Skeletal muscle tissue (tissue), 4 donors: ENCODE measurements around the gene HCN4. TPM values are rescaled to one million over a fixed set of nuclear protein-coding genes. Genes with fewer than 3 reads are reported as not detected.
"Not testable (repeated sequence)": the region's sequence is repeated elsewhere in the genome, so short reads cannot be mapped to it uniquely, and the experiment has no call there.

Experiments used
- H3K27ac ChIP-seq: one replicate; pipeline ENCODE4 v1.7.0; 2013; ENCODE audit warnings: mild to moderate bottlenecking, low read depth, low read length, inconsistent platforms
- H3K27me3 ChIP-seq, 3 donors: one replicate each; pipeline ENCODE4 v1.7.0; 2013; ENCODE audit warnings: low read length in 3 of 3; ENCODE audit not compliant: control insufficient read depth in 3 of 3, insufficient read depth in 3 of 3
- H3K36me3 ChIP-seq, 3 donors: one replicate each; pipeline ENCODE4 v1.7.0; 2013; ENCODE audit warnings: low read length in 3 of 3; ENCODE audit not compliant: control insufficient read depth in 3 of 3, insufficient read depth in 3 of 3
- H3K4me1 ChIP-seq, 3 donors: one replicate each; pipeline ENCODE4 v1.7.0; 2013; ENCODE audit warnings: low read length in 3 of 3, mild to moderate bottlenecking in 3 of 3; ENCODE audit not compliant: control insufficient read depth in 3 of 3, insufficient read depth in 3 of 3
- H3K4me3 ChIP-seq, 3 donors: one replicate each; pipeline ENCODE4 v1.7.0; 2013; ENCODE audit warnings: low read length in 3 of 3
- H3K9ac ChIP-seq, 3 donors: one replicate each; pipeline ENCODE4 v1.7.0; 2013; ENCODE audit warnings: low read length in 3 of 3, mild to moderate bottlenecking in 3 of 3, moderate library complexity in 2 of 3, low read depth in 1 of 3
- H3K9me3 ChIP-seq, 3 donors: one replicate each; pipeline ENCODE4 v1.7.0; 2013; ENCODE audit warnings: low read length in 3 of 3; ENCODE audit not compliant: control insufficient read depth in 3 of 3
- total RNA-seq: library from RNA; depleted of rRNA; stranded (reverse); fragments of >200 nt; gene quantifications from one replicate; pipeline ENCODE4 v1.2.3, GENCODE V29; 2014
- donor health status: Osteomylitis.

HCN4 gene
- total RNA-seq, 1 donor from 2014 or later: under 0.01 TPM

DNA sequence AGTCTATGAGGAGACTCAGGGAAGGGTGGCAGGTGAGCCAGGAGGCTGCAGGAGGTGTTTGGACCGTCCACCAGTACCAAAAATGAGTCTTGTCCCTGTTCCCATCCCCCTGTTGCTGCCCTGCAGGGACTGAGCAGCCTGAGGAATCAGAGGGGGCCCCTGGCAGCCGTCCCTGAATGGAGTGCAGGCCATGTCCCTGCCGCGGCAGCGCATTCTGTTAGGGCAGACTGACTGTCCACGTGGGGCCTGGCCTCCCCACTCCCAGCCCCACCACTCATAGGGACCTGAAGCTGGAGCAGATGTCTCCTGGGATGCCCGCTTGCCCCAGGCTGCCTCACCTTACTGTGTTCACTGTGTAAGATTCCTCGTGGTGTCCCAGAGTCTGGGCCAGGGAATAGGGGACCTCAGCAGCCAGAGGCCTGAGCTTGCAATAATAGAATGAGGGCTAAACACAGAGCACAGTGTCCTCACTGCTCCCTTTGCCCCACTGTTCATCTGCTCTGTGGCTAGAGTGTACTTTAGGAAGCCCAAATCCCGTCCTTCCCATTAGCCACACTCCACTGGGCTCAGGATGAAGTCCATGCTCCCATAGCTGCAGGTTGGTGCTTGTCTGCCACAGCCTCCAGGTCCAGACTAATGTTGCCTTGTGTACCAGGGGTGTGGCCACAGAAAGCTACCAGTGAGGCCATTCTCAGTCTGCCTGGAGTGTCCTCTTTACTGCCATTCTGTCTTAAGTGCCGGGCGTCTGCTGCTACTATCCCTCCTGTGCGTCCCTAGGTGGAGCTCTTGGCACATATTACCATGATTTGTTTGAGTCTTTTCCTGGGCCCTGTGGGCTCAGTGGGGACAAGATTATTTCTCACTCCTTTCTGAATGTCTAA lies 63.2 kb downstream of the HCN4 start:
- Histone ChIP-seq H3K4me1 (no peaks in the 10 kb centered on the region), H3K9me3 (no peaks in the 10 kb centered on the region), H3K27ac (no peak overlapping the region), H3K27me3 (no peaks in the 10 kb centered on the region), H3K36me3 (peaks cover 33 to 41% (median 35%) of the 10 kb centered on the region in 3 donors), H3K9ac (no peak overlapping the region), H3K4me3 (no peak overlapping the region)

DNA sequence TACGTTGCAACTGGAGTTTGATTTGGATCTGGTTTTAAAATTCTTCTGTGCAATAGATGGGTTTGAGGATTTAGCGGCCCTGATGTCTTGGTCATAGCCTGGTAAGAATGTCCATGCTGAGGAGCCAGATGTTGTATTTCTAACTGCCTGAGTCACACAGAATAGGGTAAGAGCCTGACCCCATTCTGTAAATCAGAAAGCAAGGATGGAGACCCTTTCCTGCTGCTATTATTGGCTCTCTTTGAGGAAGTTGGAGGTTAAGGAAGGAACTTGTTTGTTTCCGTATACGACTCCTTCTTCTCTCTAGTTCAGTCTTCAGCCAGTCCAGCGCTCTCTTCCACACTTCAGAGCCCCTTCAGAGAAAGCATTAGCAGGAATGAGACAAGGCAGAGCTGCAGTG lies 65.1 kb downstream of the HCN4 start:
- Histone ChIP-seq H3K27me3 (no peaks in the 10 kb centered on the region), H3K36me3 (peaks cover 36 to 49% (median 43%) of the 10 kb centered on the region in 3 donors), H3K4me3 (no peak overlapping the region), H3K27ac (no peak overlapping the region), H3K9ac (no peak overlapping the region), H3K9me3 (no peaks in the 10 kb centered on the region), H3K4me1 (no peaks in the 10 kb centered on the region)

DNA sequence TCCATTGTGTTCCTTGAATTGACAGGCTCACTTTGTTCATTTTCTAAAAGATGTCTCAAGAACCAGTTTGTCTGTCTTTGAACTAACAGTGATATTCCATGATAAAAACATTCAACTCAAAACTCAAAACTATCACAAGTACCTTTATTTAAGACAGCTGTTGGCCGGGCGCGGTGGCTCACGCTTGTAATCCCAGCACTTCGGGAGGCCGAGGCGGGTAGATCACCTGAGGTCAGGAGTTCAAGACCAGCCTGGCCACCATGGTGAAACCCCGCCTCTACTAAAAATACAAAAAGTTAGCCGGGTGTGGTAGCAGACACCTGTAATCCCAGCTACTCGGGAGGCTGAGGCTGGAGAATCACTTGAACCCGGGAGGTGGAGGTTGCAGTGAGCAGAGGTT lies 68.5 kb downstream of the HCN4 start:
- H3K4me3 ChIP-seq, H3K9me3 ChIP-seq, H3K9ac ChIP-seq, H3K4me1 ChIP-seq, H3K27me3 ChIP-seq, H3K27ac ChIP-seq: not testable (repeated sequence)
- peaks cover 42 to 68% (median 60%) of the 10 kb centered on the region in 3 donors for H3K36me3 ChIP-seq

DNA sequence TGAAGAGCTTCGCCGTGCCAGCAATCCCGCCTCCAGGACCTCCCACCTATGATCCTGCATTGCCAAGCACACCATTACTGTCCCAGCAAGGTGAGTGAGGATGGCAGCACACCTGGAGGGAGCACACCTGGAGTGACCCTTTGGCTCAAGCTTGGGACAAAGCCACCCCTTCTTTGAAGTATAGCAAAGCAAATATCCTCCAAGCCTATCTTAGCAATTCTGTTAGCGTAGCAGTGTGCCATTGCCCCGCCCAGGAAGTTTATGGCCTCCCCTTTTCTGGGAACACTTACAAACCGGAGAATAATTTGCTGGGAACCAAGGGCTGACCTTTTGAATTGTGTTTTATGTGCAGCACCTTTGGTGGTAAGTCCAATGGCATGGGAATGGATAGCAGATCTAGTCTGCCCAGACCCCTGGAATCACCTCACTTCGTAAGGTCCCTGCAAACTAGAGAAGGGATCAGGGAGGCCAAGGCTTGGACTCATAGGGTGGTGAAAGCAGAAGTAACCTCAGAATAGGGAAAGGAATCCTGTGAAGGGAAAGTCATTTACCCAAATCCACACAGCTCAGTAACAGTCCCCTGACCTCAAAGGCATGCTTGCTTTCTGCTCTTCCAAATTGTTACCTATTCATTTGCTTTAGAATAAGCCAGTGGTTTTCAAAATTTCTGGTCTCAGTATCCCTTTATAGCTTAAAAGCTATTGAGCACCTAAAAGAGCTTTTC lies 70.1 kb downstream of the HCN4 start:
- no peak overlapping the region for H3K27ac ChIP-seq
- no peaks in the 10 kb centered on the region for H3K9me3 ChIP-seq
- H3K4me3 ChIP-seq: no peak overlapping the region
- H3K36me3 ChIP-seq: peaks cover 44 to 64% (median 55%) of the 10 kb centered on the region in 3 donors
- no peak overlapping the region for H3K9ac ChIP-seq
- H3K27me3 ChIP-seq: no peaks in the 10 kb centered on the region
- no peaks in the 10 kb centered on the region for H3K4me1 ChIP-seq

DNA sequence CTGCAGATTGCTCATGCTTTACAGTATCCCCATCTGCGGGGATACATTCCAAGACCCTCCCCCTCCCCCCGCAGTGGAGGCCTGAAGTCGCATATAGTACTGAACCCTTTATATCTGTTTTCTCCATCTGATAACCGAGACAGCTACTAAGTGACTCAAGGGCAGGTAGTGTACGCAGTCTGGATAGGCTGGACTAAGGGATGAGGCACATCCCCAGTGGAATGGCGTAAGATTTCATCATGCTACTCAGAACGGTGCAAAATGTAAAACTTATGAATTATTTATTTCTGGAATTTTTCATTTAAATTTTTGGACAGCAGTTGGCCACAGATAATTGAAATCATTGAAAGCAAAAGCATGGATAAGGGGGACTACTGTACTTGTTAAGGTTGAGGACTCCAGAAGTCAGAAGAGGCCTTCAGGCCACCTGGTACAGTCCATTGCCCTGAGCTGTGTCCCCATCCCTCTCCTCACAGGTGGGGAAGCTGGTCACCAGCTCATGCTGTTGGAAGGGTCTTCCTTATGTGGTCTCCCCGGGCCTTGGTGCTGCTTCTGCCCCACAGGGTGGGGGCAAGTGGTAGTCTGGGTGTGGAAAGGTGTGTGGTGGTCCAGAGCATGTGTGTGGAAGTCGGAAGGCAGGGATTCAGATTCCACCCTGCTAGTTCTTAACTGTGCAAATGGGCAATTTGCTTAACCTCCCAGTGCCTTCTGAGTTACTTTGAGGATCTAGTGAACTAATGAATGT lies 72.0 kb downstream of the HCN4 start:
- peaks cover 36 to 57% (median 48%) of the 10 kb centered on the region in 3 donors for H3K36me3 ChIP-seq
- H3K27ac ChIP-seq: no peak overlapping the region
- H3K4me1 ChIP-seq: no peaks in the 10 kb centered on the region
- H3K4me3 ChIP-seq: no peak overlapping the region
- no peaks in the 10 kb centered on the region for H3K27me3 ChIP-seq
- no peak overlapping the region for H3K9ac ChIP-seq
- H3K9me3 ChIP-seq: no peaks in the 10 kb centered on the region

DNA sequence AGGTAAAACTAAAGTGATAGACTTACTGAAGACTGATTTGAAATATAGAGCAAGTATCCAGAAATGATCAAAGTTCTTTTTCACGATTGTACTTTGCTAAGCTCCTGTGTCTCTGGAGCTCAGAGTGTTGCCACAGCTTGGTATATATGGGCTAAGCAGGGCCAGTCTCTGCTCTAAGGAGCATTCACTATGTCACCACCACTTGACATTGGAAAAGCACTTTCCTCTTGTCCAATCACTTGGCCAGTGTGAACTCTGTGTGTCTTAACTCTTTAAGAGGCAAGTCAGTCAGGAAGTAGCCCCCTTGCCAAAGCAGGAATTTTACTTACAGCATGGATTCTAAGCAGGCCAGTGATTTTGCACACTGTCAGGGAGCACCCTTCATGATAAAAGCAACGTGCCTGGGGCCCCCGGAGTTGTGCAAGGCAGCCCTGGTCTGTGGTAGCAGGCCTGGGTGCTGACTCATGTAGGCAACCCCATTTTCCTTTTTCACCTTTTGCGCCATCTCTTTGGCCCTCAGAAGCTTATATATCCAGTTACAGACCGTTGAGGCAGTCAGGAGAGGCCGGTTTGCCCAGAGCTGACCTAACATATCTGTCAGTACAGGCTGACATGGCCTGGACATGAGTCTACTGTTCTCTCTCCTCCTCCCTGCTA lies 73.0 kb downstream of the HCN4 start:
- Histone ChIP-seq H3K9ac (no peak overlapping the region), H3K9me3 (no peaks in the 10 kb centered on the region), H3K36me3 (peaks cover 28 to 52% (median 45%) of the 10 kb centered on the region in 3 donors), H3K27ac (no peak overlapping the region), H3K27me3 (no peaks in the 10 kb centered on the region), H3K4me1 (no peaks in the 10 kb centered on the region), H3K4me3 (no peak overlapping the region)

DNA sequence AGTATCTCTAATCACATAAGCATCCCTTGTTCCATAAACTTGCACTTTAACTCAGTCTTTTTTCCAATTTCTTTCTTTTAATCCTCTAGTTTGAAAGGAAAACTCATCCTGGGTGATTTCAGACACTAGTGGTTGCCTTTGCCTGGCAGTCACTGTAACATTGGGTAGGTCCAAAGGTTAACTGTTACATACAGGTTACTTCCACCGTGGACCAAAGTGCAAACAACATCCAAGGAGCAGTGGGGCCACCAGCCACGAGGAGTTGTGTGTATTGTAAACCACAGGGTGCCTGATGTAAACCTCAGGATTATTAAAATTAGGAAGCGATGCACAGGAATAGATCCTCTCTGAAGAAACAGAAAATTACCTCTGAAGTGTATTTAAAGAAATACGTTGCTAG lies 75.0 kb downstream of the HCN4 start:
- H3K9ac ChIP-seq: no peak overlapping the region
- no peaks in the 10 kb centered on the region for H3K27me3 ChIP-seq
- peaks cover 32 to 55% (median 52%) of the 10 kb centered on the region in 3 donors for H3K36me3 ChIP-seq
- no peaks in the 10 kb centered on the region for H3K4me1 ChIP-seq
- no peaks in the 10 kb centered on the region for H3K9me3 ChIP-seq
- no peak overlapping the region for H3K4me3 ChIP-seq
- H3K27ac ChIP-seq: no peak overlapping the region

DNA sequence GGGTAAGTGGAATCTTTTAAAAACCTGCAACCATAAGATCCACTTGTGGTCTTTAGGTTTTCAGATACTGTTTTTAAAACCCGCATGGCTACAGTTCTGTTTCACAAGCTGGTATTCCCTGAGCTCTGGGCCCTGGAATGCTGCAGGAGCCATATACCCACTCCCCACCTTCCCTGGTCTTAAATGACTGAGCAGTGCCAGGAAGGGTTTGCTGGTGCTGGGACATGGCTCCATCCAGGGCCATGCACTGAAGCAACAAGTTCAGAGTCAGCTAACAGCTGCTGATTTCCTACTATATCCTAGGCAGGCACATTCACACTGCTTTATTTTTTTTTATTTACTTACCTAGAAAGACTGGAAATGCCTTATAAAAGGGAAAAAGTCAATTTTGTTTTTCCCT lies 77.3 kb downstream of the HCN4 start:
- Histone ChIP-seq H3K9ac (no peak overlapping the region), H3K4me1 (no peaks in the 10 kb centered on the region), H3K27ac (no peak overlapping the region), H3K4me3 (no peak overlapping the region), H3K9me3 (no peaks in the 10 kb centered on the region), H3K27me3 (no peaks in the 10 kb centered on the region), H3K36me3 (peaks cover 39 to 61% (median 49%) of the 10 kb centered on the region in 3 donors)

DNA sequence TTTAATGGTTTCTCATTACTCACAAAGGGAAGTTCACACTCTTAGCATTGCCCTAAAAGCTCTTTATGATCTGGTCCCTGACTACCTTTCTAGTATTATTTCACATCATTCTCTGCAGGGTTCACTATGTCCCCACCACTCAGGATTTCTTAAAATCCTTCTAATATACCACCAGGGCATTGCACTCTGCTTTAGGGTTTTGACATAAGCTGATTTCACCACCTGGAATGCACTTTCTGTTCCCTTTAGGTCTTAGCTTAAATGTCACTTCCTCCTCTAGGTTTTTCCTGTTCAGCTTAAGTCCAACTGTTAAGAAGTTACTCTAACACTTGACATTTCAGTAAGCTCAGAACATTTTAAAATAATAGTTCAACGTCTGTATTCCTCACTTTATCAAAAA lies 81.7 kb downstream of the HCN4 start:
- no peaks in the 10 kb centered on the region for H3K27me3 ChIP-seq
- no peak overlapping the region for H3K9ac ChIP-seq
- H3K9me3 ChIP-seq: no peaks in the 10 kb centered on the region
- H3K4me3 ChIP-seq: no peak overlapping the region
- H3K36me3 ChIP-seq: peaks cover 28 to 67% (median 38%) of the 10 kb centered on the region in 3 donors
- H3K27ac ChIP-seq: no peak overlapping the region
- peaks cover 0 to 5% (median 4%) of the 10 kb centered on the region in 3 donors for H3K4me1 ChIP-seq
